HG03457 (cell line): ENCODE data around the gene TSNAXIP1.
"Not testable (repeated sequence)": the region's sequence is repeated elsewhere in the genome, so short reads cannot be mapped to it uniquely, and the experiment has no call there.

Experiments used
- ATAC-seq: cut with Tn5 transposase; IDR thresholded peaks from one replicate; pipeline ENCODE4 v1.9.1; 2021; ENCODE audit warnings: moderate number of reproducible peaks; ENCODE audit not compliant: unreplicated experiment

TSNAXIP1 gene

GRCh38 chr16:67857547-67858233, 51.0 kb downstream of the TSNAXIP1 start:
- no peak for ATAC-seq

GRCh38 chr16:67858500-67858899, 51.8 kb downstream of the TSNAXIP1 start:
- ATAC-seq, result no peak

GRCh38 chr16:67860589-67861398, 54.1 kb downstream of the TSNAXIP1 start:
- ATAC-seq, result no peak

GRCh38 chr16:67861877-67862276, 55.2 kb downstream of the TSNAXIP1 start:
- ATAC-seq, result no peak

GRCh38 chr16:67862623-67863583, 56.2 kb downstream of the TSNAXIP1 start:
- no peak for ATAC-seq

- ATAC-seq, result not testable (repeated sequence)
Measured at GRCh38 chr16:67864044-67864443, 57.4 kb downstream of the TSNAXIP1 start.

GRCh38 chr16:67864594-67864993, 57.9 kb downstream of the TSNAXIP1 start:
- no peak for ATAC-seq

GRCh38 chr16:67865318-67865717, 58.6 kb downstream of the TSNAXIP1 start:
- ATAC-seq, result no peak

- ATAC-seq, result no peak
Measured at GRCh38 chr16:67868290-67868689, 61.6 kb downstream of the TSNAXIP1 start.

- ATAC-seq, result no peak
Measured at GRCh38 chr16:67869653-67870052, 63.0 kb downstream of the TSNAXIP1 start.

- no peak for ATAC-seq
Measured at GRCh38 chr16:67871256-67871655, 64.6 kb downstream of the TSNAXIP1 start.

- ATAC-seq, result no peak
Measured at GRCh38 chr16:67872131-67872630, 65.5 kb downstream of the TSNAXIP1 start.

- no peak for ATAC-seq
Measured at GRCh38 chr16:67872631-67873434, 66.1 kb downstream of the TSNAXIP1 start, which contains the start of gene EDC4. Gene EDC4 (plus strand): TSS chr16:67873052. CDS start chr16:67873262, 210 bp downstream.

GRCh38 chr16:67873435-67874370, 67.0 kb downstream of the TSNAXIP1 start:
- ATAC-seq, result no peak

- no peak for ATAC-seq
Measured at GRCh38 chr16:67874372-67874771, 67.7 kb downstream of the TSNAXIP1 start.

GRCh38 chr16:67877064-67877463, 70.4 kb downstream of the TSNAXIP1 start:
- ATAC-seq, result no peak
